ENCODE data around the gene WNT4.
"Not testable (repeated sequence)": the region's sequence is repeated elsewhere in the genome, so short reads cannot be mapped to it uniquely, and the experiment has no call there.

The WNT4 gene

GRCh38 chr1:22096463-22096862 is 46.4 kb downstream of the WNT4 start:
- Histone ChIP-seq H3K9ac (ENCODE audit: low read length) (no peak overlapping the region), H3K36me3 (ENCODE audit: insufficient read depth, low read length) (peaks cover 74% of the 10 kb centered on the region), H3K9me2 (ENCODE audit: low read depth, low read length) (no peaks in the 10 kb centered on the region), H3K4me3 (ENCODE audit: low read depth, low read length, poor library complexity, severe bottlenecking) (no peak overlapping the region), H3K27ac (ENCODE audit: low read depth, low read length, poor library complexity, severe bottlenecking) (no peak overlapping the region), H2AFZ (ENCODE audit: low read length) (no peak overlapping the region), H4K20me1 (ENCODE audit: insufficient read depth, low read length) (no peaks in the 10 kb centered on the region; the same call in 1 of the 2 replicates), H3K4me1 (ENCODE audit: insufficient read depth, low read length, severe bottlenecking) (no peaks in the 10 kb centered on the region), H3F3A (ENCODE audit: insufficient read depth, low read length) (0 out of 2 replicates have a peak, but pooled peaks cover 5% of the 10 kb centered on the region), H3K4me2 (ENCODE audit: low read length) (no peak overlapping the region), H3K27me3 (ENCODE audit: insufficient read depth, low read length) (no peaks in the 10 kb centered on the region), H3K79me2 (ENCODE audit: insufficient read depth, low read length) (no peaks in the 10 kb centered on the region), H3K9me3 (ENCODE audit: low read length) (no peaks in the 10 kb centered on the region)
- TF ChIP-seq CTCF (IDR thresholded peaks at IDR 0.05; ENCODE audit: low read length) (no peak), EZH2 (IDR thresholded peaks at IDR 0.05; ENCODE audit: borderline replicate concordance, low read length) (no peak)

- no peaks in the 10 kb centered on the region for H3K79me2 ChIP-seq (ENCODE audit: insufficient read depth, low read length)
These were observed 46.9 kb downstream of the WNT4 start for GRCh38 chr1:22096036-22096435.

GRCh38 chr1:22093513-22093912 is 49.4 kb downstream of the WNT4 start:
- TF ChIP-seq EZH2 (IDR thresholded peaks at IDR 0.05; ENCODE audit: borderline replicate concordance, low read length) (no peak), CTCF (IDR thresholded peaks at IDR 0.05; ENCODE audit: low read length) (no peak)
- Histone ChIP-seq H3K4me1 (ENCODE audit: insufficient read depth, low read length, severe bottlenecking) (peaks cover 16% of the 10 kb centered on the region), H3K27ac (ENCODE audit: low read depth, low read length, poor library complexity, severe bottlenecking) (no peak overlapping the region), H3F3A (ENCODE audit: insufficient read depth, low read length) (no peaks in the 10 kb centered on the region), H4K20me1 (ENCODE audit: insufficient read depth, low read length) (peaks cover 2% of the 10 kb centered on the region; the same call in 1 of the 2 replicates), H3K9ac (ENCODE audit: low read length) (no peak overlapping the region), H3K9me3 (ENCODE audit: low read length) (no peaks in the 10 kb centered on the region), H2AFZ (ENCODE audit: low read length) (no peak overlapping the region), H3K9me2 (ENCODE audit: low read depth, low read length) (no peaks in the 10 kb centered on the region), H3K36me3 (ENCODE audit: insufficient read depth, low read length) (peaks cover 86% of the 10 kb centered on the region), H3K4me2 (ENCODE audit: low read length) (no peak overlapping the region), H3K27me3 (ENCODE audit: insufficient read depth, low read length) (no peaks in the 10 kb centered on the region), H3K79me2 (ENCODE audit: insufficient read depth, low read length) (peaks cover 24% of the 10 kb centered on the region), H3K4me3 (ENCODE audit: low read depth, low read length, poor library complexity, severe bottlenecking) (no peak overlapping the region)

More at GRCh38 chr1:22096036-22096435, 46.9 kb downstream of the WNT4 start:
- Histone ChIP-seq H2AFZ (ENCODE audit: low read length) (no peak overlapping the region), H3K36me3 (ENCODE audit: insufficient read depth, low read length) (peaks cover 77% of the 10 kb centered on the region), H3K27ac (ENCODE audit: low read depth, low read length, poor library complexity, severe bottlenecking) (no peak overlapping the region), H3K9ac (ENCODE audit: low read length) (no peak overlapping the region), H4K20me1 (ENCODE audit: insufficient read depth, low read length) (no peaks in the 10 kb centered on the region; the same call in 1 of the 2 replicates), H3K9me2 (ENCODE audit: low read depth, low read length) (no peaks in the 10 kb centered on the region), H3F3A (ENCODE audit: insufficient read depth, low read length) (0 out of 2 replicates have a peak, but pooled peaks cover 5% of the 10 kb centered on the region), H3K4me1 (ENCODE audit: insufficient read depth, low read length, severe bottlenecking) (no peaks in the 10 kb centered on the region), H3K4me2 (ENCODE audit: low read length) (no peak overlapping the region), H3K9me3 (ENCODE audit: low read length) (no peaks in the 10 kb centered on the region), H3K4me3 (ENCODE audit: low read depth, low read length, poor library complexity, severe bottlenecking) (no peak overlapping the region), H3K27me3 (ENCODE audit: insufficient read depth, low read length) (no peaks in the 10 kb centered on the region)
- TF ChIP-seq CTCF (IDR thresholded peaks at IDR 0.05; ENCODE audit: low read length) (no peak), EZH2 (IDR thresholded peaks at IDR 0.05; ENCODE audit: borderline replicate concordance, low read length) (no peak)

- not testable (repeated sequence) for H3K27ac ChIP-seq (ENCODE audit: low read depth, low read length, poor library complexity, severe bottlenecking); H3K27me3 ChIP-seq (ENCODE audit: insufficient read depth, low read length); H3K9ac ChIP-seq (ENCODE audit: low read length); H3K4me3 ChIP-seq (ENCODE audit: low read depth, low read length, poor library complexity, severe bottlenecking); H3K4me2 ChIP-seq (ENCODE audit: low read length); H3K9me2 ChIP-seq (ENCODE audit: low read depth, low read length); H3K9me3 ChIP-seq (ENCODE audit: low read length); H2AFZ ChIP-seq (ENCODE audit: low read length); H3F3A ChIP-seq (ENCODE audit: insufficient read depth, low read length); H4K20me1 ChIP-seq (ENCODE audit: insufficient read depth, low read length)
- peaks cover 38% of the 10 kb centered on the region for H3K79me2 ChIP-seq (ENCODE audit: insufficient read depth, low read length)
- peaks cover 24% of the 10 kb centered on the region for H3K4me1 ChIP-seq (ENCODE audit: insufficient read depth, low read length, severe bottlenecking)
- peaks cover 88% of the 10 kb centered on the region for H3K36me3 ChIP-seq (ENCODE audit: insufficient read depth, low read length)
These were observed 50.7 kb downstream of the WNT4 start for GRCh38 chr1:22092026-22092768.

Data from OCI-LY1 (cell line).